Nucleus accumbens (tissue), 56 donors: ENCODE measurements around the gene ADM2.

Experiments used
- DNase-seq, 56 donors: peaks; one replicate each; lab custom pipeline; 2025; lab: John Stamatoyannopoulos, UW

ADM2 gene

GRCh38 chr22:50465066-50465930 lies 16.0 kb upstream of the ADM2 start:
- no peak for DNase-seq

GRCh38 chr22:50467341-50467740 lies 14.0 kb upstream of the ADM2 start:
- no peak for DNase-seq

GRCh38 chr22:50467773-50468440 lies 13.4 kb upstream of the ADM2 start:
- DNase-seq, result no peak

GRCh38 chr22:50468626-50469025 lies 12.7 kb upstream of the ADM2 start:
- no peak for DNase-seq

GRCh38 chr22:50469377-50470305 lies 11.7 kb upstream of the ADM2 start:
- DNase-seq, result peak in 8 of 56 donors; percentile 3 to 46 (median 27)

- no peak for DNase-seq
These were observed 10.9 kb upstream of the ADM2 start for GRCh38 chr22:50470491-50470890.

- peak in 46 of 56 donors; percentile 9 to 81 (median 52) for DNase-seq
These were observed 10.0 kb upstream of the ADM2 start for GRCh38 chr22:50471197-50471847.

GRCh38 chr22:50471962-50472361 lies 9.4 kb upstream of the ADM2 start:
- no peak for DNase-seq

- no peak for DNase-seq
These were observed 8.3 kb upstream of the ADM2 start for GRCh38 chr22:50473088-50473487.

GRCh38 chr22:50473855-50474671 lies 7.3 kb upstream of the ADM2 start:
- DNase-seq, result peak in 16 of 56 donors; percentile 4 to 41 (median 20)

- DNase-seq, result peak; percentile 21 to 93 (median 84)
These were observed 6.4 kb upstream of the ADM2 start, which contains the start of gene SBF1 for GRCh38 chr22:50474710-50475651. Gene SBF1 (minus strand): TSS chr22:50475035. CDS start chr22:50474840, 195 bp downstream.

GRCh38 chr22:50475652-50476002 lies 5.7 kb upstream of the ADM2 start:
- DNase-seq, result no peak

GRCh38 chr22:50476868-50477267 lies 4.5 kb upstream of the ADM2 start:
- DNase-seq, result no peak

- no peak for DNase-seq
These were observed 3.4 kb upstream of the ADM2 start for GRCh38 chr22:50477923-50478322.

- DNase-seq, result no peak
These were observed 1.6 kb upstream of the ADM2 start for GRCh38 chr22:50479721-50480120.

- no peak for DNase-seq
These were observed 301 bp upstream of the ADM2 start for GRCh38 chr22:50481045-50481439.

GRCh38 chr22:50482107-50483074 lies 1.0 kb downstream of the ADM2 start:
- no peak for DNase-seq
